GM11168 (cell line): Measurements from ENCODE around the gene PTH2.
"Not testable (repeated sequence)": the region's sequence is repeated elsewhere in the genome, so short reads cannot be mapped to it uniquely, and the experiment has no call there.

ENCODE experiments used
- in situ Hi-C: fragments of 300-500 bp; cut with MboI; formaldehyde crosslinking; loops from one replicate; pipeline ENCODE4 v1.12.0; 2022; ENCODE audit warnings: low sequenced_read_pairs; ENCODE audit not compliant: unreplicated experiment

Gene PTH2

DNA sequence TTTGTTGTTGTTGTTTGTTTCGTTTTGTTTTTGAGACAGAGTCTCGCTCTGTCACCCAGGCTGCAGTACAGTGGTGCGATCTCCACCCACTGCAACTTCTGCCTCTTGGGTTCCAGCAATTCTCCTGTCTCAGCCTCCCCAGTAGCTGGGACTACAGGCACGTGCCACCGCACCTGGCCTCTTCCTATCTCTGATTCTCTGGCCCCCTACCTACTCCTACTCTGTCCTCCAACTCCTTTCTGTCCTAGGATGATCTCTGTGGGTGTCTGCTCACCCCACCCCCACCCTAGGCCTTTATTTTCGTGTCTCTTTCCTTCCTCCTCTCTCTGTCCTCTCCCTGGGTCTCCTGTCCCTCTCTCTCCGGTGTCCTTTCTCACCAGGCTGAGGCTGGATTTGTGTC, 27.2 kb upstream of the PTH2 start:
- in situ Hi-C loops = no loop called here

DNA sequence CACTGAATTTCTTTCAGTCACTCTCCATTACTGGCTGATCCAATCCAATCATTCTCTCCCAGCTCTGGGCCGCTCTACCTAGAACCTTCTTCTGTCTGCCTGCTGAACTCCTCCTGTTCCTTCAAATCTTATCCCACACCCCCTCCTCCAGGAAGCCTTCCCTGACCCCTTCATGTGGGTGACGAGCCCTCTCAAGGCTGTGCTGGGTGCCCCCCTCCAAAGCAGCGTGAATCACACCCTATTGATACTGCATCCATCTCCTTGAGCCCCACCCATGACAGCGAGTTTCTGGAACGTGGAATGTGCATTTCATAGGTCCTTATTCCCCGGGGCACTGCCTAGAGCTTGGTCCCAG, 25.2 kb upstream of the PTH2 start:
- in situ Hi-C loops = no loop called here

DNA sequence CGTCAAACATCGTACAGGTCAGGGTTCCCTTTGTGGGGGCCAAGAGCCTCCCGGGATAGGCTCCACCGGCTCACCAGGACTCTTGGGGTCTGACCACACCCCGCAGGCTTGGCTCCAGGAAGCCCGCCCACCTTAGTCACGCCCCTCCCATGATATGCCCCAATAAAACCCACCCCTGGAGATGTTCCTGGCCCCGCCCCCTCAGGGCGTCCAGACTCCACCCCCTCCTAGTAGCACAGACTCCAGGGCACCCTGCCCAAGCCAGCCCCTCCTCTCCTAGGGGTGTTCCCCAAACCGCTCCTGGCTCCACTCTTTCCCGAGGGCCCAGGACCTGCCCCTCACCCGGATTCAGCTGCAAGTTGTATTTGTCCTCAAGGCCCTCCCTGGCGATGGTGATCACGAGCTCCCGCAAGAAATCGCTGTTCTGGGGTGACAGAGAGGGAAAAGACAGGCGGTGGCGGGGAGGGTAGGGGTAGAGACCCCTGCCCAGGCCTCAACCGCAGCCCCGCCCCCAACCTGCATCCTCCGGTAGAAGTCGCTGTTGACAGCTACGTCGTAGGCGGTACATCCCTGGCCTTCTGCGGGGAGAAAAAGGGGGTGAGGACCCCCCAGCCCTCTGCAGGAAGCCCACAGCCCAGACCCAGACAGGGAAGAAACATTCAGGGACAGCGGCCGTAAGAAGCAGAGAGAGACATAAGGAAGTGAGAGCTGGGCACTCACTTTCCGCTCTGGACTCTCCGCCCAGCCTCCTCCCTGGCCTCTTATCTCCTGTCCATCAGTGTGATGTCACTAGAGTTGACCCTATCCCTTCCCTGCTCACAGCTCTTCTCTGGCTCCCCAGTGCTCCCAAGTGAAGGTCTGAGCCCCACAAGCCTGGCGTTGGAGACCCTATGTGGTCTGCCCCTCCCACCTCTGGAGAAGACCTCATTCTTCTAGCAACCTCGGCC, 24.5 kb upstream of the PTH2 start:
- in situ Hi-C loops = no loop called here

DNA sequence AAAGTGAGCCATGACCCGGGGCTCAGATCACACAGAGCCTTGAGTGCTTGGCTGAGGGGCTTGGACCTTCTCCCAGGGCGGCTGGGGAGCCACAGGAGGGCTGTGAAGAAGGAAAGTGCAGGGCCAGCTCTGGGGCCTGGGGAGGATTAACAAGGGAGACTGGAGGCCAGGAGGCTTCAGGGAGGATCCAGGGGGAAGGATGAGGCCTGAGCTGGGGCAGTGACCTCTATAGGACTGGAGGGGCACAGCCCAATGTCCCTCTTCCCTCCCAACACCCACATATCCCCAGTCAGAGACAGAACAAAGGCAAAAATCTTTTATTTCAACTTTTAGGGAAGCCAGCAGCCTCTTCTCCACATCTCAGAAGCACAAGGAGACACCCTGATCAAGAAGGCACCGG, 22.8 kb upstream of the PTH2 start:
- in situ Hi-C loops = no loop called here

DNA sequence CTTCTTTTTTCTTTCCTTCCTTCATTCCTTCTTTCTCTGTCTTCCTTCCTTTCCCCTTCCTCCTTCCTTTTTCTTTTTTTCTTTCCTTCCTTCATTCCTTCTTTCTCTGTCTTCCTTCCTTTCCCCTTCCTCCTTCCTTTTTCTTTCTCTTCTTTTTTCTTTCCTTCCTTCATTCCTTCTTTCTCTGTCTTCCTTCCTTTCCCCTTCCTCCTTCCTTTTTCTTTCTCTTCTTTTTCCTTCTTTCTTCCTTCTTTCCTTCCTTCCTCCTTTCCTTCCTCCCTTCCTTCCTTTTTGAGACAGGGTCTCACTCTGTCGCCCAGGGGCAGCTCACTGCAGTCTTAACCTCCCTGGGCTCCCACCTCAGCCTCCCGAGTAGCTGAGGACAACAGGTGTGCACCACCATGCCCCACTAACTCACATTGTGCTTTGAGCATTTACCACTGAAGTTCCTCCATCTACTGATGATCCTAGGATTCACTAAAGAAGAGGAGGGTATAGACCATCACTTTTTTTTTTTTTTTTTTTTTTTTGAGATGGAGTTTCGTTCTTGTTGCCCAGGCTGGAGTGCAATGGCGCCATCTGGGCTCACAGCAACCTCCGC, 21.0 kb upstream of the PTH2 start:
- in situ Hi-C loops = not testable (repeated sequence)

DNA sequence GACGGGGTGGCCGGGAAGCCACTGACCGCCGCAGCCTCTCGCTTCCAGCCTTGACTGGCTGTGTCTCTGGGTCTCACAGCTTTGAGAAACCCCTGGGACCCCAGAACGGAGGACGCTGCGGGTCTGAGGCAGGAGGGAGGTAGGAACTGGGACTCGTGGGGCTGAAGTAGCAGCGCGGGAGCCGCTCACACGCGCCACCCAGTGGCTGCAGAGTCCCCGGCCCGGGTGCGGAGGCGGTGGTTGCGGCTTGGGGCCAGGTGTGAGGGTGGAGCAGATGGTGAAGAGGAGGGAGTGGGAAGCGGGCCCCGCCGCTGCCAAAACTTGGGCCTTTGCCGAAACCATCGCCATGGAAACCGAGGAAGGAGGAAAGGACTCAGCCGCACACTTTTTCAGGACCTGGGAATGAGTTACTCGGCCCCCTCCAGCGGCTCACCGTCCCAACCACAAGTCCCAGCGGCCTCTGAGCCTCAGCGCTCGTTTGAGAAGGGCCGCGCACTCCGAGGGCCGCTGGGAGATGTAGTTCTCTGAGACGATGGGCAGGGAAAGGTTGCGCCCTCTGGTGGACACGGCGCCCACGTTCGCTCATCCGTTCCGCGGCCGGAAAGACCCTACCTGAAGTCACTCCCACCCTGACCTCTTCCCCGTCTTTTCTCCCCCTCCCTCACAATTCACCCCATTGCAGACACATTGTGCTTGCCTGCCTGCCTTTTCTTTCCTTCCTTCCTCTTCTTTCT, 20.3 kb upstream of the PTH2 start:
- in situ Hi-C loops = no loop called here

DNA sequence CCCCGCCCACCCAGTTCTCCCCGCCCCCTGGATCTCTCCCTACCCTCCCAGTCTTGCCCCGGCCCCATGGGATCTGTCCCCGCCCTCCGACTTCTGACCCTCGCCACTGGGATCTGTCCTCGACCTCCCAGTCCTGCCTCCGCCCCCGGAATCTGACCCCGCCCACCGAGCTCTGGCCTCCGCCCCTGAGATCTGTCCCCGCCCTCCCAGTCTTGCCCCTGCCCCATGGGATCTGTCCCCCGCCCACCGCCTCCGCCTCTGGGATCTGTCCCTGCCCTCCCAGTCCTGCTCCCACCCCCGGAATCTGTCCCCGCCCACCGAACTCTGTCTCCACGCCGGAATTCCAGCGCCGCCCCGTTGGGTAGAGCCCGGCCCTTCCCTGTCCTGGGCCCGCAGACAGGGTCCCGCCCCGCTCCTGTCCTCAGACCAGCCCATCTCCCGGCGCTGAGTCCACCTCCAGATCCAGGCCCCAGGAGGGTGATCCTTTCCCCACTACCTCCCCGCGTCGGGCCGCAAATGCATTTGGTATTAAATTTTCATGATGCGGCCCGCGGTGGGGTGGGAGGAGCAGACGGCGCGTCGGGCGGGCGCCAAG, 19.6 kb upstream of the PTH2 start:
- in situ Hi-C loops = no loop called here

DNA sequence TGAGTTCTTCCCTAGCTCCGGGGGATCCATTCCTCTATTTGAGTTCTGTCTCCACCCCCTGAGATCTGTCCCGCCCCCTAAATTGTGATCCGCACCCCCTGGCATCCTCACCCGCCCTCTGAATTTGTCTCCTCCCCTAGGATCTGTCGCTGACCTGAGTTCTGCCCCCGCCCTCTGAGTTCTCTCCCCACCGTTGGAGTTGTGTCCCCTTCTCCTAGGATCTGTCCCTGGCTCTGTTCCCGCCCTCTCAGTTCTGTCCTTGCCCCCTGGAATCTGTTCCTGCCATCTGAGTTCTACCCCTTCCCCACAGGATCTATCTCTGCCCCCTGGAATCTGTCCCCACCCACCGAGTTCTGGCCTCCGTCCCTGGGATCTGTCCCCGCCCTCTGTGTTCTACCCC, 19.1 kb upstream of the PTH2 start:
- in situ Hi-C loops = no loop called here

DNA sequence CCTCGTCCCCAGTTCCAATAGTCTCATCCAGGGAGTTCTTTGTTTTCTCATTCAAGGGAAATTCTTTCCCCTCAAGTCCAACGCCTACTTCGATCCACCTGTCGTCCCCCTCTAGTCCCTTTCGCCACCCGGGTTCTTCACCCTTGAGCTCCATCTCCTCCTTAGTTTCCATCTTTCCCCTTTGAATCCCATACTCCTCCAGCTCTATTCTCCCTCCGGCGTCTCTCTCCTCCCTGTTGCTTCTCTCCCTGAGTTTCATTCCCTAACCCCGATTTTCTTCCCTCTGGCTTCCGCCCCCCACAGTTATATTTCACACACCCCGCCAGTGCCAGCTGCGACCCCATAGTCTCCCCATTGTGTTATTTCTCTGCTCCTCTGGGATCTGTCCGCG, 18.7 kb upstream of the PTH2 start:
- in situ Hi-C loops = no loop called here

DNA sequence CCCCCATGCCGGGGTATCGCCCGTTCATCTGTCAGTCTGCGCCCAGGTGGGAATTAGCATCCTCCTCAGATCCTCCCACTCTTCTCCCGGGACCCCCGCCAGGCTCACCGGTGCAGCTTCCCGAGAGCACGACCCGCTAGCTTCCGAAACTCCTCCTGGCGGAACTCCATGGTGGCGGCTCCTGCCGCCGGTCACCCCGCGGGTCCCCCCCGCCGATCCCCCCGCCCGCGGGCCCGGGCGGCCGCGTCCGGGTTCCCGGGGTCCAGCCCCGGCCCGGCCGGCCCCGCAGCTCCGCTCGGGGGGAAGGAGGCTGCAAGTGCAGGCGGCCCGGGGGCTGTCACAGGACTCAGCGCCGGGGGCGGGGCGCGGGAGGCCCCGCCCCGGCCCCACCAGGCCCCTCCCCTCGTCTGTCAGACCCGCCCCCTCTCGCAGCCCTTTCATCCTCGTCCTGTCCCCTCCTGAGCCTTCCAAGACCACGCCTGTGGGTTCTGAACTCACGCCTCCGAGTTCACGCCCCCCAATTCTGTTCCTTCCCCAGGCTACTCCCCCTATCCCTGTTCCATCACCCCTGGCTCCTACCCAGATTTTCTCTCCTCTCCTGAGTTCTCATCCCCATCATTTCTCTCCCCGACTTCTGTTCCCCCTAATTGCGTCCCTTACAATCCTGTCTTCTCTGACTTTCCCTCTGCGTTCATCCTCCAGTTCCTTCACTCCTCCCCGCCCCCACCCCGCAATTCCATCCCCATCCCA, 18.1 kb upstream of the PTH2 start, which contains the start of gene SLC17A7:
Gene SLC17A7, minus strand, starts transcription at position 318 of the 750 bp plus-strand sequence. Its CDS starts 148 bp downstream, at position 170.
- in situ Hi-C loops = no loop called here

DNA sequence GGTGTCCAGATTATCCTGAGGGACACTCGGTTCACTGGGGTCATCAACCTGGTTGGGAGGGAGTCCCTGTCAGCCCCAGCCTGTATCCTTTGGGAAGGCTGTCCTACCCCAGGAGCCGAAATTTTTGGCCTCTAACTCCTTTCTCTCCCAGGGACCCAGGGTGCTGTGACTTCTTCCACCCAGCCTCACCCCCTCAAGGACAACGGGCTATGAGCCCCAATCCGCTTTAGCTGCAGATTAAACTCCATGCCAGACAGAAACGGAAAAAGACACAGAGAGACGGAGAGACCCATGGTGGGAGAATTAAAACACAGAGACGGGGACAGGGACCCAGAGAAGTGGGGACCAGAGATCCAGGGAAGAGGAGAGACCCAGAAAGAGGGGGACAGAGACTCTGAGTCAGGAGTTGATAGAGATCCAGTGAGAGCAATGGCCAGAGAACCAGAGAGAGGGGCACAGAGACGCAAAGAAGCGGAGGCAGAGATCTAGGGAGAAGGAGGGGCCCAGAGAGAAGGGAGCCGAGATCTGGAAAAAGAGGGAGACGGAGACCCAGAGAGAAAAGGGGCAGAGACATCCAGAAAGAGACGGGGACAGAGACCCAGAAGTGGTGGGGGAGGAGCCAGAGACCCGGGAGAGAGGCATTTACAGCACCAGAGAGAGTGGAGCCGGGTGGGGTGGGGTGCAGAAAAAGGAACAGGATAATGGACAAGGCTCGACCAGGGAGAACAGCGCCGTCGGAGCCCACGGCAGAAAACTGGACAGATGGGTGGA, 17.4 kb upstream of the PTH2 start:
- in situ Hi-C loops = no loop called here

DNA sequence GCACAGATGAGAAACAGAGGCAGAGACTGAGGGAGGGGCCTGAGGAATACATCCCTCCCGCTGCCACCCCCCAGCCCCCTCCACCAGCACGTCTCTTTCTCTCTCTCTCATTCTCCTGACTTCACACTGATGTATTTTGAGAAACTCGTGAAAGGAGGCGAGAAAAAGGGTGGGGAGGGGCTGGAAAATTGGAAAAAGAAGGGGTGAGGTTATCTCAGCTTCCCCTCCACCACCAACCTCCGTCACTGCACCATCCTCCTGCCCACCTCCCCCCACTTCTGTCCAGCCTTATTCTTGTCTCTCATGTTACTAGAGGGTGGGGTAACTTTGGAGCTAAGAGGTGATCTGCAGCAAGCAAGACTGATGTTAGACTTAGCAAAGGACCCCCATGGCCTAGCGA, 16.6 kb upstream of the PTH2 start:
- in situ Hi-C loops = no loop called here

DNA sequence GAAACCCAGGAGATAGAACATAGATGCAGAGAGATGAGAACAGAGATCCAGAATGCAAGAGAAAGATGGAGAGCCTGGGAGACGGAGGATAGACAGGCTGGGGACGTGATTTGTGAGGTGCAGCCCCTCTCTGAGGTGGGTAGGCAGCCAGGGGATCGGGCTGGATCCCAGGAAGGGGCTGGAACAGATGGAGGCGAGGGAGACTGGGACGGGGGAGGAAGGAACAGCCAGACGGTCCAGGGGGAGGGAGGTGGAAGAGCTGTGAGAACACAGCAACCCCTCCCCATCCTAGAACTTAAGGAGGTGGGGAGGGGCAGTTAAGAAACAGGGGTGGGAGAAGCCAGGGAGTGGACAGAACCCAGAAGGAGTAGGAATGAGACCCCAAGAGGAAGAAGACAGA, 15.0 kb upstream of the PTH2 start:
- in situ Hi-C loops = no loop called here

DNA sequence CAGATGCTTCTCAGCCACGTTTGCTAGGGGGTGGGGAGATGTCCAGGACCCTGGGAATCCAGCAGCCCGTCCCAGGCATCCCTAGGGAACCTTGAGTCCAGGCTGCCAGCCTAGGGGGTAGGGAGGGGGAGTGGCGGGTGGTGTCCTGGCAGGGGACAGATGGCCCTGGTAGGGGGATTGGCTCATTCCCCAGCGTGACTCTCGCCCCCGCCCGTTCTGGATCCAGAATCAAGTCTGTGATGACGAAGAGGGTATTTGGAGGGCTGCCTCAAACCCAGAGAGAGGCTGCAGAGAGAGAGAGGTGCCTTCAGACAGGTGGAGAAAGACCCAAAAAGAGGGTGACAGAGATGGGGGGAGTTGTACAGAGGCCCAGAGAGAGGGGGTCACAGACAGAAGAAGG, 14.0 kb upstream of the PTH2 start:
- in situ Hi-C loops = no loop called here

DNA sequence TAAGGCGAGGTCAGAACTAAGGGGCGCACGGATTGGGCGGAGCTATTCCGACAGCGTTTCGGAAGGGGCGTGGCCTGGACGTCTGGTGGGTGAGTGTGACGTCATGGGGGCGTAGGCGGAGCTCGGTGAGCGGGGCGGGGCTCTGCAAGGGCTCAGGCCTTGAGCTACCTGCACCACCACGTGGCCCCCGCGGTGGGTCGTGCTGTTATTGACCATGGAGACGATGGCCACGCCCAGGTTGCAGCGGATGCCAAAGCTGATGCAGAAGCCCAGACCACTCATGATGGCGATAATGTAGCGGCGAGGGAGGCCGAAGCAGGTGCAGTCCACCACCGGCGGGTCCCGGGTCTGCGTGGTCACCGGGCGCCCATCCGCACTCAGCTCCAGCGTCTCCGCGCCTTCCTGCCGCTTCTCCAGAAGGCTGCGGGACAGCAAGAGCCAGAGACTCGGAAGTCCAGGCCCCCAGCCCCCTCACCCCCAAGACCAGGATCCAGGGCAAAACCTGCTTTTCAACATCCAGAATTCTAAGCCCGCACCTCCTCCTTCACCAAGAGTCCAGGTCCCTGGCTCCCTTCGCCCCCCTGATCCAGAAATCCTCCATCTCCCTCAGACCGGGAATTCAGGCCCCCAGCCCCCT, 13.3 kb upstream of the PTH2 start:
- in situ Hi-C loops = no loop called here

DNA sequence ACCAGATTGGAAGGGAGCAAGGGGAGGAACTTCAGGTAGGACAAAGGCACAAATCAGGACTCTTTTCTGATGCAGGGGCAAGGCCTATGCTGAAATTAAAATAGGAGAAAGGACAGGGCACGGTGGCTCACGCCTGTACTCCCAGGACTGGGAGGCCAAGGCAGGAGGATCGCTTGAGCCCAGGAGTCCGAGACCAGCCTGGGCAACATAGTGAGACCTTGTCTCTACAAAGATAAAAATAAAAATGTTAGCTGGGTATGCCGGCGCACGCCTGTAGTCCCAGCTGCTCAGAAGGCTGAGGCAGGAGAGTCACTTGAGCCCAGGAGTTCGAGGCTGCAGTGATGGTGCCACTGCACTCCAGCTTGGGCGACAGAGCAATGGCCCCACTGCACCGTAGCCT, 12.4 kb upstream of the PTH2 start:
- in situ Hi-C loops = no loop called here

DNA sequence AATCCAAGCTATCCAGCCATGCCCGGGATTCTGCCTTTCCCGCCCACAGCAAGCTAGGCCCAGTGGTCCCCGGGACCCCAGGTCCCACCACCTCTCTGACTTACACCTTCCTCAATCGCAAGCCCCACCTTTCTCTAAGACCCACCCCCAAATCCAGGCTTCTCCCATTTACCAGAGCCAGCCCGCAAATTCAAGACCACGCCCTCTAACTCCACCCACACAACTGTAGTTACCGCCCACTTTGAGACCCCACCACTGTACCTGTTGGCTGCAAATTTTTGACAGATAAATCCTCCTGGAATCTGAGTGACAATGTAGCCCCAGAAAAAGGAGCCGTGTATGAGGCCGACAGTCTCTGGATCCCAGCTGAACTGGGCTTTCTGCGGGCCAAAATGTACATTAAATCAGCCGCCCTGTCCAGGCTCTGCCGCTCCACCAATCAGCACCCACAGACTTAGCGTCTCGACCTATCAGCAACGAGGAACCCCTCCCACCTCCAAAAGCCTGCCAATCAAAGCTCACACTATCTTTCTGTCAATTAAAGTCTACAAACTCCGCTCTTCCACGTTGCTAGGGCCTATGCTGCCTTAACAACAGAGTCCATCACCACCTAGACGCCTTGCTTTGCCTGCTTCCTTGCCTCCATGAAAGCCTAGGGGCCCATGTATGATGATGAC, 11.8 kb upstream of the PTH2 start:
- in situ Hi-C loops = no loop called here

DNA sequence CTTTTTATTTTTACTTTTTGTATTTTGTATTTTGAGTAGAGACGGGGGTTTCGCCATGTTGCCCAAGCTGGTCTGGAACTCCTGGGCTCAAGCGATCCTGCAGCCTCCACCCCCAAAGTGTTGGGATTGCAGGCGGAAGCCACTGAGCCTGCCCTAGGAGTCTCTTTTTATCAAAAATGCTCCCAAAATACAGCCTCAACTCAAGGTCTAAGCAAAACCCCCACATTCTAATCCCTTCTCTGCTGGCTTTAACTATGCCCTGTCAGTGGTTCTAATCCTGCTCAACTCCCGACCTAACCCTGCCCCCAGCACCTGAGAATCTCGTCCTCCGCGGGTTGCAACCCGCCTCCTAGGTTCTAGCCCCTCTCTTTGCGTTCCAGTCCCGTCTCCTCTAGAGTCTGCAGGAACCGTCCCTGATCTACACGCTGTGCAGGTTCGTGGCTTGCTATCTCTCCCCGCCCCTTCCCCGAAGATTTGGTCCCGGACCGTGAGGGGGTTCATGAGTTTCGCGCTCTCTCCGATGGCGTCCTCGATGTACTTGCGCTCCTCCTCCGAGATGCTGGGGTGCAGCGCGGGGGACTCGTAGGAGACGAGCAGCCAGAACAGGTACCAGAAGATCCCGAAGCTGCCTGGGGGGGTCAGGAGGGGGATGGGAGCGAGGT, 10.1 kb upstream of the PTH2 start:
- in situ Hi-C loops = no loop called here
